T-helper 22 cell (primary cell): Measurements from ENCODE around the gene REEP2.
"Not testable (repeated sequence)": the region's sequence is repeated elsewhere in the genome, so short reads cannot be mapped to it uniquely, and the experiment has no call there.

Experiments used
- DNase-seq: peaks from one replicate; pipeline ENCODE4 v3.0.0-alpha.2; 2020; ENCODE audit warnings: low read depth

REEP2 gene

GRCh38 chr5:138466125-138466899 lies 27.5 kb downstream of the REEP2 start:
- no peak for DNase-seq

GRCh38 chr5:138466900-138467710 lies 28.2 kb downstream of the REEP2 start:
- no peak for DNase-seq

- DNase-seq: no peak
Observed at GRCh38 chr5:138467711-138468132, 28.9 kb downstream of the REEP2 start.

- DNase-seq: no peak
Observed at GRCh38 chr5:138468133-138468965, 29.5 kb downstream of the REEP2 start.

- DNase-seq: no peak
Observed at GRCh38 chr5:138468966-138469539, 30.2 kb downstream of the REEP2 start.

- no peak for DNase-seq
Observed at GRCh38 chr5:138469540-138470321, 30.9 kb downstream of the REEP2 start.

- no peak for DNase-seq
Observed at GRCh38 chr5:138470322-138471051, 31.6 kb downstream of the REEP2 start.

GRCh38 chr5:138471052-138471361 lies 32.1 kb downstream of the REEP2 start:
- no peak for DNase-seq

- DNase-seq: no peak
Observed at GRCh38 chr5:138472353-138472752, 33.5 kb downstream of the REEP2 start.

- not testable (repeated sequence) for DNase-seq
Observed at GRCh38 chr5:138473151-138473550, 34.3 kb downstream of the REEP2 start.

- no peak for DNase-seq
Observed at GRCh38 chr5:138476918-138477317, 38.1 kb downstream of the REEP2 start.

GRCh38 chr5:138482638-138483037 lies 43.8 kb downstream of the REEP2 start:
- no peak for DNase-seq

GRCh38 chr5:138488481-138488945 lies 49.7 kb downstream of the REEP2 start:
- DNase-seq: no peak

- no peak for DNase-seq
Observed at GRCh38 chr5:138489683-138490061, 50.8 kb downstream of the REEP2 start.

- no peak for DNase-seq
Observed at GRCh38 chr5:138490648-138491283, 51.9 kb downstream of the REEP2 start.

- no peak for DNase-seq
Observed at GRCh38 chr5:138491284-138491648, 52.4 kb downstream of the REEP2 start.

GRCh38 chr5:138491669-138492559 lies 53.1 kb downstream of the REEP2 start:
- peak; percentile 79 for DNase-seq

GRCh38 chr5:138492560-138493045 lies 53.7 kb downstream of the REEP2 start:
- no peak for DNase-seq

GRCh38 chr5:138495351-138495750 lies 56.5 kb downstream of the REEP2 start:
- no peak for DNase-seq
